GM21737 (cell line): ENCODE results near the gene DDX17.

Source experiments
- ATAC-seq: cut with Tn5 transposase; IDR thresholded peaks from one replicate; pipeline ENCODE4 v1.9.1; 2021; ENCODE audit warnings: mild to moderate bottlenecking, moderate library complexity; ENCODE audit not compliant: unreplicated experiment

DDX17 gene

GRCh38 chr22:38467904-38468442 lies 38.1 kb downstream of the DDX17 start, which contains the start of gene KDELR3:
KDELR3 (plus strand) TSS chr22:38468096; CDS start chr22:38468234, 138 bp downstream.
- ATAC-seq = no peak

GRCh38 chr22:38467438-38467903 lies 38.6 kb downstream of the DDX17 start:
- no peak for ATAC-seq

GRCh38 chr22:38465673-38466490 lies 40.2 kb downstream of the DDX17 start:
- no peak for ATAC-seq

GRCh38 chr22:38464992-38465672 lies 41.0 kb downstream of the DDX17 start:
- no peak for ATAC-seq

GRCh38 chr22:38462960-38463784 lies 42.9 kb downstream of the DDX17 start:
- ATAC-seq = no peak

GRCh38 chr22:38461414-38462081 lies 44.6 kb downstream of the DDX17 start:
- no peak for ATAC-seq

- no peak for ATAC-seq
Observed at GRCh38 chr22:38461057-38461413, 45.1 kb downstream of the DDX17 start.

GRCh38 chr22:38460426-38460840 lies 45.7 kb downstream of the DDX17 start:
- ATAC-seq = no peak

GRCh38 chr22:38456841-38457699 lies 49.0 kb downstream of the DDX17 start:
- ATAC-seq = no peak

- ATAC-seq = no peak
Observed at GRCh38 chr22:38456272-38456835, 49.8 kb downstream of the DDX17 start.

GRCh38 chr22:38455530-38456271 lies 50.4 kb downstream of the DDX17 start:
- no peak for ATAC-seq

- no peak for ATAC-seq
Observed at GRCh38 chr22:38455076-38455529, 51.0 kb downstream of the DDX17 start, which contains the start of gene KCNJ4. KCNJ4 (minus strand) TSS chr22:38455199; CDS start chr22:38428132, 27,067 bp downstream.

- ATAC-seq = no peak
Observed at GRCh38 chr22:38454353-38455075, 51.6 kb downstream of the DDX17 start.

GRCh38 chr22:38453996-38454352 lies 52.1 kb downstream of the DDX17 start:
- ATAC-seq = no peak

- ATAC-seq = no peak
Observed at GRCh38 chr22:38453066-38453672, 52.9 kb downstream of the DDX17 start.

- no peak for ATAC-seq
Observed at GRCh38 chr22:38452373-38453065, 53.6 kb downstream of the DDX17 start.

GRCh38 chr22:38451864-38452263 lies 54.2 kb downstream of the DDX17 start:
- no peak for ATAC-seq
